Activated CD8-positive, alpha-beta T cell treated with anti-CD3 and anti-CD28 coated beads for 36 hours (primary cell): ENCODE results near the gene KDM1A. TPM values are rescaled to one million over a fixed set of nuclear protein-coding genes. Genes with fewer than 3 reads are reported as not detected.
A peak's percentile ranks its signal among the peaks of the same experiment; 100 is the strongest.
"Not testable (repeated sequence)": the region's sequence is repeated elsewhere in the genome, so short reads cannot be mapped to it uniquely, and the experiment has no call there.

Experiments used
- ATAC-seq: fragments of 200-7000 bp; cut with Tn5 transposase; one replicate; pipeline ENCODE4 v1.10.0; 2021; ENCODE audit warnings: mild to moderate bottlenecking, moderate library complexity
- CTCF ChIA-PET: fragments of 350-600 bp; sonication (Branson Sonifier 250); formaldehyde crosslinking; loops from one replicate; lab custom pipeline; 2021; ENCODE audit warnings: antibody characterized with exemption; lab: Charles Lee
- POLR2A ChIA-PET: fragments of 350-600 bp; sonication (Branson Sonifier 250); formaldehyde crosslinking; loops from one replicate; lab custom pipeline; 2021; ENCODE audit warnings: antibody characterized with exemption; lab: Charles Lee
- DNase-seq: peaks from one replicate; pipeline ENCODE4 v3.0.0-alpha.2; 2020
- H3K27ac Mint-ChIP-seq: one replicate; pipeline ENCODE4 v1.8.0; 2021; ENCODE audit warnings: mild to moderate bottlenecking, mixed read lengths
- H3K27me3 Mint-ChIP-seq: one replicate; pipeline ENCODE4 v1.8.0; 2021; ENCODE audit warnings: mixed read lengths
- H3K36me3 Mint-ChIP-seq: one replicate; pipeline ENCODE4 v1.8.0; 2021; ENCODE audit warnings: low read depth, mixed read lengths
- H3K4me1 Mint-ChIP-seq: one replicate; pipeline ENCODE4 v1.8.0; 2021; ENCODE audit warnings: low read depth, mixed read lengths
- H3K4me3 Mint-ChIP-seq: one replicate; pipeline ENCODE4 v1.8.0; 2021; ENCODE audit warnings: mild to moderate bottlenecking, moderate library complexity, mixed read lengths
- H3K9me3 Mint-ChIP-seq: one replicate; pipeline ENCODE4 v1.8.0; 2021; ENCODE audit warnings: mixed read lengths
- CTCF ChIP-seq: fragments of 200-600 bp; IDR thresholded peaks from one replicate; pipeline ENCODE4 v1.8.0; 2022; ENCODE audit warnings: antibody characterized with exemption, mild to moderate bottlenecking
- intact Hi-C: fragments of 100-400 bp; cut with micrococcal nuclease; formaldehyde crosslinking; loops from one replicate; pipeline ENCODE4 v1.10.0; 2022
- total RNA-seq, 2 experiments: library from RNA; stranded (reverse); gene quantifications; one replicate each; pipeline ENCODE4 v1.2.3, GENCODE V29; 2021

The KDM1A gene
- total RNA-seq, 2 experiments from 2014 or later = 75.2 to 77.7 TPM

- intact Hi-C loops = no loop called here
- Mint-ChIP-seq H3K27ac (no peak within 1 kb of the TSS), H3K4me3 (no peak within 1 kb of the TSS), H3K9me3 (no peaks in the 10 kb centered on the region), H3K27me3 (peaks cover 39% of the 10 kb centered on the region), H3K4me1 (no peaks in the 10 kb centered on the region), H3K36me3 (no peaks in the 10 kb centered on the region)
- DNase-seq (no peak), ATAC-seq (no peak)
- CTCF ChIA-PET = interaction anchor here (1.0 to 2.4 kb wide), 2 partner anchors 9 to 212 kb away, joined by 4 to 8 read pairs; no protein-coding TSS in a partner anchor
- POLR2A ChIA-PET = no interaction called here
- TF ChIP-seq CTCF = no peak
These were observed 46.5 kb upstream of the KDM1A start, which contains the start of gene LACTBL1 for GRCh38 chr1:22972760-22973159. Gene LACTBL1 (minus strand): TSS chr1:22972866. CDS start chr1:22972316, 550 bp downstream.

GRCh38 chr1:22975694-22976093 is 43.6 kb upstream of the KDM1A start:
- Mint-ChIP-seq H3K27ac (no peak overlapping the region), H3K27me3 (peaks cover 18% of the 10 kb centered on the region), H3K9me3 (no peaks in the 10 kb centered on the region), H3K4me3 (no peak overlapping the region), H3K4me1 (no peaks in the 10 kb centered on the region), H3K36me3 (no peaks in the 10 kb centered on the region)
- POLR2A ChIA-PET = no interaction called here
- CTCF ChIA-PET = interaction anchor here (1.1 kb wide), 1 partner anchor 10 kb away, joined by 3 read pairs; no protein-coding TSS in a partner anchor
- ATAC-seq = no peak
- no peak for DNase-seq
- intact Hi-C loops = loop anchor here (2.0 to 5.0 kb wide), 2 partner anchors 112 to 209 kb away; no protein-coding TSS in a partner anchor
- no peak for TF ChIP-seq CTCF

- no peak for TF ChIP-seq CTCF
- H3K27ac Mint-ChIP-seq = no peak overlapping the region
- intact Hi-C loops = loop anchor here (2.0 to 5.0 kb wide), 2 partner anchors 111 to 209 kb away; no protein-coding TSS in a partner anchor
These were observed 43.2 kb upstream of the KDM1A start for GRCh38 chr1:22976127-22976460.

GRCh38 chr1:22976461-22977243 is 42.6 kb upstream of the KDM1A start:
- Mint-ChIP-seq H3K4me1 (no peaks in the 10 kb centered on the region), H3K27ac (no peak overlapping the region), H3K9me3 (no peaks in the 10 kb centered on the region), H3K27me3 (peaks cover 14% of the 10 kb centered on the region), H3K4me3 (no peak overlapping the region), H3K36me3 (no peaks in the 10 kb centered on the region)
- ChIA-PET CTCF (interaction anchor here (0.5 to 3.5 kb wide), 3 partner anchors 11 to 973 kb away, joined by 3 to 17 read pairs (median 3); no protein-coding TSS in a partner anchor), POLR2A (no interaction called here)
- intact Hi-C loops = loop anchor here (2.0 to 5.0 kb wide), 2 partner anchors 111 to 208 kb away; no protein-coding TSS in a partner anchor
- ATAC-seq (peak; percentile 100), DNase-seq (peak; percentile 73)
- peak; percentile 59 for TF ChIP-seq CTCF

More at GRCh38 chr1:22976127-22976460, 43.2 kb upstream of the KDM1A start:
- Mint-ChIP-seq H3K27me3 (peaks cover 18% of the 10 kb centered on the region), H3K4me3 (no peak overlapping the region), H3K4me1 (no peaks in the 10 kb centered on the region), H3K9me3 (no peaks in the 10 kb centered on the region), H3K36me3 (no peaks in the 10 kb centered on the region)
- ATAC-seq (no peak), DNase-seq (no peak)
- CTCF ChIA-PET = interaction anchor here (1.1 kb wide), 1 partner anchor 10 kb away, joined by 3 read pairs; no protein-coding TSS in a partner anchor
- POLR2A ChIA-PET = no interaction called here

- DNase-seq = no peak
- no peaks in the 10 kb centered on the region for H3K36me3 Mint-ChIP-seq
- H3K27me3 Mint-ChIP-seq = peaks cover 8% of the 10 kb centered on the region
- H3K4me1 Mint-ChIP-seq = no peaks in the 10 kb centered on the region
- no peak for ATAC-seq
- H3K27ac Mint-ChIP-seq = no peak overlapping the region
- no peak for TF ChIP-seq CTCF
- ChIA-PET POLR2A (no interaction called here), CTCF (interaction anchor here (1.3 to 3.5 kb wide), 2 partner anchors 13 to 206 kb away, joined by 4 to 17 read pairs; no protein-coding TSS in a partner anchor)
- H3K4me3 Mint-ChIP-seq = no peak overlapping the region
- intact Hi-C loops = loop anchor here (5.0 kb wide), 1 partner anchor 109 kb away; no protein-coding TSS in a partner anchor
- no peaks in the 10 kb centered on the region for H3K9me3 Mint-ChIP-seq
These were observed 41.0 kb upstream of the KDM1A start for GRCh38 chr1:22978299-22978698.

GRCh38 chr1:22980471-22980790 is 38.8 kb upstream of the KDM1A start:
- ATAC-seq, DNase-seq, H3K36me3 Mint-ChIP-seq, H3K9me3 Mint-ChIP-seq, intact Hi-C loops, POLR2A ChIA-PET, CTCF ChIA-PET, H3K4me1 Mint-ChIP-seq, H3K4me3 Mint-ChIP-seq, H3K27me3 Mint-ChIP-seq, H3K27ac Mint-ChIP-seq: not testable (repeated sequence)
